ENCODE measurements around the gene KLHL34.

The KLHL34 gene

DNA sequence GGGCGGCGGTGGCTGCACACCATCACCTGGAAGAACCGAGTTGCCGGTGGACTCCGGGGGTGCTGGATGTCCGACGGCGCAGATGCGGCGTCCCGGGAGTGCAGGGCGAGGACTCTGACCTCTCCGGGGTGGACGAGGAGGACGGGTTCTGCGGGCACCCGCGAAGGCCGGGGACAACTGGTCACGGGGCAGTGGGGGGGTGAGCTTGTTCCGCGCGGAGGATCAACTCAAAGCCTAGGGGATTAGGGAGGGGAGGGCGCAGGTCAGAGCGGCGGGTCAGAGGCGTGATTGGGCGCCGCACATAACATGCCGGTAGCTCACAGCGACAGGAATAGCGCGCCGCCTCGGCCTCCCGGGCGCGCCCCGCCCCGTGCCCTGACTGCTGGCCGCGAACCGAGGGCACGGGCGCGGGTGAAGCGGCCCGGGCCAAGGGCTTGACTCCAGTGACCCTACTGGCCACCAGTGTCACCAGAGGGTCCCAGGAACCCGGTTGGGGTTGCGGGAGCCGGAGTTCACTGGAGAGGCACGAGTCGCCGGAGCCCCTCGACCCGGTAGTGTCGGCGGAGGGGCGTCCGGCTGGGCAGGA lies at the start of gene KLHL34:
TSS of gene KLHL34 (minus strand) at position 179 of the 586 bp plus-strand sequence. CDS start 542 bp downstream, outside the sequence.
- Histone ChIP-seq H2AFZ (ENCODE audit: low read length) (no peak within 1 kb of the TSS), H3K79me2 (ENCODE audit: low read length) (no peaks in the 10 kb centered on the region), H3K27me3 (replicated peaks; ENCODE audit: insufficient read depth, low read length) (no peaks in the 10 kb centered on the region), H3K27ac (ENCODE audit: low read length) (no peak within 1 kb of the TSS), H3K36me3 (replicated peaks; ENCODE audit: insufficient read depth, low read length) (no peaks in the 10 kb centered on the region), H3K4me2 (ENCODE audit: low read depth, low read length) (no peak within 1 kb of the TSS), H3K9ac (ENCODE audit: low read length) (no peak within 1 kb of the TSS), H3K4me3 (ENCODE audit: low read length) (no peak within 1 kb of the TSS), H3F3A (ENCODE audit: insufficient read depth, low read length) (no peaks in the 10 kb centered on the region), H3K4me1 (ENCODE audit: low read length) (no peaks in the 10 kb centered on the region), H3K9me3 (replicated peaks; ENCODE audit: insufficient read depth, low read length) (no peaks in the 10 kb centered on the region), H4K20me1 (ENCODE audit: insufficient read depth, low read length) (no peaks in the 10 kb centered on the region), H3K9me2 (replicated peaks; ENCODE audit: insufficient read depth, low read length) (no peaks in the 10 kb centered on the region)
- no peak for TF ChIP-seq EZH2phosphoT487 (IDR thresholded peaks at IDR 0.05; ENCODE audit: low read length)
- no peak for TF ChIP-seq CTCF (IDR thresholded peaks at IDR 0.05; ENCODE audit: low read length)
- no peak for TF ChIP-seq EZH2 (optimal IDR thresholded peaks at IDR 0.05; ENCODE audit: low read depth, low read length)
- no peak for DNase-seq

- H3K9ac ChIP-seq (ENCODE audit: low read length): no peak overlapping the region
- no peak overlapping the region for H3K27ac ChIP-seq (ENCODE audit: low read length)
- no peaks in the 10 kb centered on the region for H3F3A ChIP-seq (ENCODE audit: insufficient read depth, low read length)
- DNase-seq: no peak
- no peaks in the 10 kb centered on the region for H3K9me3 ChIP-seq (replicated peaks; ENCODE audit: insufficient read depth, low read length)
- no peaks in the 10 kb centered on the region for H3K27me3 ChIP-seq (replicated peaks; ENCODE audit: insufficient read depth, low read length)
- H3K36me3 ChIP-seq (replicated peaks; ENCODE audit: insufficient read depth, low read length): no peaks in the 10 kb centered on the region
- no peak overlapping the region for H2AFZ ChIP-seq (ENCODE audit: low read length)
- no peaks in the 10 kb centered on the region for H3K9me2 ChIP-seq (replicated peaks; ENCODE audit: insufficient read depth, low read length)
- no peaks in the 10 kb centered on the region for H3K79me2 ChIP-seq (ENCODE audit: low read length)
- no peaks in the 10 kb centered on the region for H3K4me1 ChIP-seq (ENCODE audit: low read length)
- H4K20me1 ChIP-seq (ENCODE audit: insufficient read depth, low read length): no peaks in the 10 kb centered on the region
- H3K4me3 ChIP-seq (ENCODE audit: low read length): no peak overlapping the region
- TF ChIP-seq CTCF (IDR thresholded peaks at IDR 0.05; ENCODE audit: low read length) (no peak), EZH2 (optimal IDR thresholded peaks at IDR 0.05; ENCODE audit: low read depth, low read length) (no peak), EZH2phosphoT487 (IDR thresholded peaks at IDR 0.05; ENCODE audit: low read length) (no peak)
- no peak overlapping the region for H3K4me2 ChIP-seq (ENCODE audit: low read depth, low read length)
Measured at GRCh38 chrX:21705225-21705624, 47.1 kb upstream of the KLHL34 start.

DNA sequence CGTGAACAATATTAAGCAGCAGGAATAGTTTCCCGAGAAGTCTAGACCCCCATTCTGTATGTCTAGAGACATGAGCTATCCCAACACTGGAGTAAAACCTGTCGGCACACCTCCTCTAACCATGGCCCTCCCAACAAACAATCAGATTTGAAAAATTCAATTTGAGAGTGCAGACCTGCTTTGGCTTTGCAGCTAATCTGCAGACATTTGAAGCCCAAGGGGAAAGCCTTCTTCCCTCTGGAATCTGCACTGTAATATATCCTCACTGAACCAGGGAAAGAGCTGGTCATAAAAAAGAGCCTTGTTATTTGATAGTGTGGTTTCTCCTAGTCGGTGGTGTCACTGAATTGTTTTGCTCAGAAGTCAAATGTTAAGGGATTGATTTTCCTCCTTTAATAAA lies 44.6 kb upstream of the KLHL34 start:
- no peak for DNase-seq
- H3K4me3 ChIP-seq (ENCODE audit: low read length): no peak overlapping the region
- no peaks in the 10 kb centered on the region for H3F3A ChIP-seq (ENCODE audit: insufficient read depth, low read length)
- H3K9ac ChIP-seq (ENCODE audit: low read length): no peak overlapping the region
- no peaks in the 10 kb centered on the region for H3K9me3 ChIP-seq (replicated peaks; ENCODE audit: insufficient read depth, low read length)
- H3K36me3 ChIP-seq (replicated peaks; ENCODE audit: insufficient read depth, low read length): no peaks in the 10 kb centered on the region
- H2AFZ ChIP-seq (ENCODE audit: low read length): no peak overlapping the region
- TF ChIP-seq EZH2phosphoT487 (IDR thresholded peaks at IDR 0.05; ENCODE audit: low read length): no peak
- no peak for TF ChIP-seq CTCF (IDR thresholded peaks at IDR 0.05; ENCODE audit: low read length)
- no peak for TF ChIP-seq EZH2 (optimal IDR thresholded peaks at IDR 0.05; ENCODE audit: low read depth, low read length)
- H3K27ac ChIP-seq (ENCODE audit: low read length): no peak overlapping the region
- no peaks in the 10 kb centered on the region for H4K20me1 ChIP-seq (ENCODE audit: insufficient read depth, low read length)
- no peak overlapping the region for H3K4me2 ChIP-seq (ENCODE audit: low read depth, low read length)
- no peaks in the 10 kb centered on the region for H3K79me2 ChIP-seq (ENCODE audit: low read length)
- H3K9me2 ChIP-seq (replicated peaks; ENCODE audit: insufficient read depth, low read length): no peaks in the 10 kb centered on the region
- no peaks in the 10 kb centered on the region for H3K27me3 ChIP-seq (replicated peaks; ENCODE audit: insufficient read depth, low read length)
- H3K4me1 ChIP-seq (ENCODE audit: low read length): no peaks in the 10 kb centered on the region

Measured in MM.1S (cell line).